ENCODE results near the gene HEXIM2.

GRCh38 chr17:45128989-45129388, 32.7 kb upstream of the HEXIM2 start:
- TF ChIP-seq ZNF10 (tag by site-specific recombination; IDR thresholded peaks at IDR 0.05), result no peak
- no peak for TF ChIP-seq ZXDB (tag by site-specific recombination; IDR thresholded peaks at IDR 0.05)
- TF ChIP-seq CTCF (tag by site-specific recombination; IDR thresholded peaks at IDR 0.05), result no peak
- TF ChIP-seq ZNF555 (tag by site-specific recombination; conservative IDR thresholded peaks at IDR 0.05), result no peak
- no peak for TF ChIP-seq ZNF558 (tag by site-specific recombination; IDR thresholded peaks at IDR 0.05)
- TF ChIP-seq ZNF639 (tag by site-specific recombination; IDR thresholded peaks at IDR 0.05), result no peak
- TF ChIP-seq PRDM10 (tag by site-specific recombination; IDR thresholded peaks at IDR 0.05), result no peak
- TF ChIP-seq ATF2 (tag by site-specific recombination; IDR thresholded peaks at IDR 0.05; ENCODE audit: low read depth), result no peak
- TF ChIP-seq REST (tag by site-specific recombination; IDR thresholded peaks at IDR 0.05), result no peak
- TF ChIP-seq YY1 (tag by site-specific recombination; IDR thresholded peaks at IDR 0.05), result no peak
- no peak for TF ChIP-seq ZBTB26 (tag by site-specific recombination; optimal IDR thresholded peaks at IDR 0.05)

Data from HEK293 (cell line).